ENCODE measurements around the gene ZC3H14. TPM values are rescaled to one million over a fixed set of nuclear protein-coding genes. Genes with fewer than 3 reads are reported as not detected.

Gene ZC3H14
- total and polyA plus RNA-seq, 9 of the 15 experiments (the other 6 are each of a cell fraction or from before 2014, with no cell fraction given) = 21.1 to 109 (median 45.3) TPM

- Histone ChIP-seq H3K27ac (ENCODE audit: extremely low read depth, low read depth, low read length) (no peak overlapping the region), H4K20me1 (replicated peaks; ENCODE audit: control insufficient read depth, insufficient read depth, low read length) (no peaks in the 10 kb centered on the region), H3K9me3 (replicated peaks; ENCODE audit: control insufficient read depth, insufficient read depth, low read depth, low read length) (no peaks in the 10 kb centered on the region), H3K79me2 (ENCODE audit: control insufficient read depth, insufficient read depth, low read length) (no peaks in the 10 kb centered on the region), H3K4me2 (ENCODE audit: insufficient read depth, low read length) (no peak overlapping the region), H3K27me3 (ENCODE audit: control insufficient read depth in 2 of 2, insufficient read depth in 2 of 2, low read length in 2 of 2) (no peaks in the 10 kb centered on the region), H3K9ac (ENCODE audit: insufficient read depth in 1 of 2, low read depth in 2 of 2, low read length in 2 of 2) (no peak overlapping the region), H3K4me1 (replicated peaks in 1 of 2; ENCODE audit: control insufficient read depth in 2 of 2, insufficient read depth in 2 of 2, low read length in 2 of 2) (no peaks in the 10 kb centered on the region), H2AFZ (ENCODE audit: low read depth, low read length) (no peak overlapping the region), H3K4me3 (no peak overlapping the region), H3K36me3 (ENCODE audit: control insufficient read depth, insufficient read depth, low read length) (peaks cover 74% of the 10 kb centered on the region; the same call in 1 of the 3 replicates), H3K9me1 (ENCODE audit: control insufficient read depth, insufficient read depth, low read length) (no peaks in the 10 kb centered on the region)
- no peak for FAIRE-seq
- BruUV-seq (replicated peaks) = no TSS peak
- intact Hi-C loops (cut with micrococcal nuclease) = no loop called here
- WGBS (ENCODE audit: insufficient coverage, low coverage, missing lambda C conversion rate) = 91% methylated on average over 5 of the region's 5 CpGs
- in situ Hi-C loops (cut with MboI) = no loop called here
- no peak for DNase-seq (ENCODE audit: extremely low read depth in 1 of 4, low spot score in 3 of 4)
- no peak for ATAC-seq
- CTCF ChIA-PET (ENCODE audit: low intra/inter-chr PET ratio) = no interaction called here
- POLR2A ChIA-PET = no interaction called here
- TF ChIP-seq NRF1 (conservative IDR thresholded peaks at IDR 0.05 in 1 of 2, IDR thresholded peaks at IDR 0.05 in 1 of 2) (no peak), NFIC (IDR thresholded peaks at IDR 0.05) (no peak), ADNP (tag; IDR thresholded peaks at IDR 0.05) (no peak), ZNF586 (CRISPR knock-in tag; conservative IDR thresholded peaks at IDR 0.05) (no peak), ZNF41 (CRISPR knock-in tag; conservative IDR thresholded peaks at IDR 0.05) (no peak), KAT7 (CRISPR knock-in tag; IDR thresholded peaks at IDR 0.05; ENCODE audit: borderline replicate concordance) (no peak), RNF219 (CRISPR knock-in tag; IDR thresholded peaks at IDR 0.05) (no peak), E2F6 (IDR thresholded peaks at IDR 0.05; ENCODE audit: borderline replicate concordance in 1 of 2, extremely low read depth in 1 of 2, insufficient read depth in 1 of 2, insufficient read length in 1 of 2, low read depth in 1 of 2, low read length in 1 of 2, poor library complexity in 1 of 2, severe bottlenecking in 1 of 2) (no peak), HINFP (tag; conservative IDR thresholded peaks at IDR 0.05; ENCODE audit: low read depth) (no peak), POLR2G (IDR thresholded peaks at IDR 0.05; ENCODE audit: low read depth, low read length) (no peak), THRA (IDR thresholded peaks at IDR 0.05) (no peak), ELF4 (CRISPR knock-in tag; IDR thresholded peaks at IDR 0.05) (no peak), ZNF354B (CRISPR knock-in tag; IDR thresholded peaks at IDR 0.05) (no peak)
These were observed 13.4 kb downstream of the ZC3H14 start for GRCh38 chr14:88576222-88576621.

Measured in K562 (cell line).